Caki2 (cell line): ENCODE data around the gene SETDB1. TPM values are rescaled to one million over a fixed set of nuclear protein-coding genes. Genes with fewer than 3 reads are reported as not detected.
"Not testable (repeated sequence)": the region's sequence is repeated elsewhere in the genome, so short reads cannot be mapped to it uniquely, and the experiment has no call there.

Source experiments
- DNase-seq: peaks from one replicate; pipeline ENCODE4 v3.0.0-alpha.2; 2015; ENCODE audit warnings: low read depth
- in situ Hi-C: cut with HindIII; loops from 2 replicates; pipeline ENCODE4 v1.10.0; 2016; ENCODE audit warnings: low sequenced_read_pairs, low pct_unique_long_range_greater_than_20kb, mixed read lengths
- total RNA-seq: library from RNA; depleted of rRNA; stranded (reverse); fragments of >200 nt; shearing (Covaris generic); gene quantifications from 2 replicates; pipeline ENCODE4 v1.2.3, GENCODE V29; 2014; ENCODE audit warnings: low replicate concordance; rRNA removed

Gene SETDB1
- 29.2 and 31.7 TPM in 2 replicates for total RNA-seq

GRCh38 chr1:150926097-150926741 lies at the start of gene SETDB1:
TSS of gene SETDB1 (plus strand) at chr1:150926363. CDS start at chr1:150927715, 1,352 bp downstream.
- peak; percentile 90 for DNase-seq
- in situ Hi-C loops: no loop called here

DNA sequence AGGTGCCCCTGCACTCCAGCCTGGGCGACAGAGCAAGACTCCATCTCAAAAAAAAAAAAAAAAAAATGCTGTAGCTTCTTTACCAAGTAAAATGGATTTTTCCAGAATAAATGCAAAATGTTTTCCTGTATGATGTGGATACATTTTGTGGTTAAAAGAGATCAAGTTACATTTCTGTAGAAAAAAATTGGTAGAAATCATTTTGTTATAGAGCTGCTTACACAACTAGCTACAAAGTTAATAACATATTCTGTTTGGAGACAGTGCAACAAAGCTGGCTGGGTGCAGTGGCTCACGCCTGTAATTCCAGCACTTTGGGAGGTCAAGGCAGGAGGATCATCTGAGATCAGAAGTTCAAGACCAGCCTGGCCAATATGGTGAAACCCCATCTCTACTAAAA lies 47.2 kb upstream of the SETDB1 start:
- DNase-seq, in situ Hi-C loops: not testable (repeated sequence)

DNA sequence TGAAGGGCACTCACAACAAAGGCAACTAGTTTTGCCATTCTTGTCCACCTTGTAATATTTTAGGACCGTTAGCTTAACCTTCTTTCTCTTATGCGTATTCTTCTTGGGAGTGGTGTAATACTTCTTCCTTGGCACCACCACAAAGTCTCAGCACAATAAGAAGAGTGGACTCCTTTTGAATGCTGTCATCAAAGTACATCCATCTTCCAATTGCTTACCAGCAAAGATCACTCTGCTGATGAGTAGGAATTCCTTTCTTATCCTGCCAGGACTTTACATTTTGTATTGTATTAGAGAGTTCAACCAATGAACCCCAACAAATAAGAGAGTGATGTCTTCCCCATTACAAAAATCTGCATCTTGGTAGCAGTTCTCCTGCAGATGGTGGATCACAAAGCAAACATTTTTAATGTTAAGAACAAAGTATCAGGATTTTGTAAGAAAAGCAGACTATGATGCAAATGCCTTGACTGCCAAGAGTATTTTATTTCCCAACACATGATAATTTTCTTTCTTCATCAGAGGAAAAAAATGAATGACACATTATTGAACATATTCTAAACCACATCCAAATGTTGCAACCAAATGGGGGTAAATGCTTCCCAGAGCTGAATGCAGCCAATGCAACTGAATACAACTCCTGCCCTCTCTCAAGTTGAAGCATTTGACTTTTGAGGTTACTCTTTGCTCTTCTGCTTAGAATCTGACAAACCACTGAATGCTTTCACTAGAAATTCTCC lies 44.7 kb upstream of the SETDB1 start:
- in situ Hi-C loops: no loop called here
- DNase-seq: no peak

GRCh38 chr1:150883121-150883520 lies 43.0 kb upstream of the SETDB1 start:
- in situ Hi-C loops: not testable (repeated sequence)

GRCh38 chr1:150887018-150887417 lies 39.1 kb upstream of the SETDB1 start, which contains the start of gene CTXND2:
TSS of gene CTXND2 (plus strand) at chr1:150887136. CDS start at chr1:150912315, 25,179 bp downstream.
- no peak for DNase-seq
- in situ Hi-C loops: no loop called here

More at GRCh38 chr1:150883121-150883520, 43.0 kb upstream of the SETDB1 start:
- DNase-seq: not testable (repeated sequence)

GRCh38 chr1:150888727-150889126 lies 37.4 kb upstream of the SETDB1 start:
- in situ Hi-C loops: no loop called here
- no peak for DNase-seq

DNA sequence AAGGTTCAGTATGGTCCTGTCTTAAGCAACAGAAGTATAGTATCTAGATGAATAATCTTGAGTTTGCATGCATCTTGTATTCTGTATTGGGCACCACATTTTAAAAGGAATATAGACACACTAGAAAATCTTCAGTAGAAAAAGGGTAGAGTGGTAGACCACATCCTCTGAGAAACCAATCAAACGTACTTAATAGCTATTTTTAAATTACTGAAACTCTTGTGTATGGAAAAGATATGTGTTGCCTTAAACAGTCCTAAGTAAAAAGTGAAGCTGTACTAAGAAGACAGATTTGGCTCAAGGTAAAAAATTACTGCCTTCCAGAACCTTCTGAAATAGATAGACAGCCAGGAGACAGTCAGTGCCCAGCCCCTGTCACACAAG lies 36.1 kb upstream of the SETDB1 start:
- in situ Hi-C loops: no loop called here
- no peak for DNase-seq

DNA sequence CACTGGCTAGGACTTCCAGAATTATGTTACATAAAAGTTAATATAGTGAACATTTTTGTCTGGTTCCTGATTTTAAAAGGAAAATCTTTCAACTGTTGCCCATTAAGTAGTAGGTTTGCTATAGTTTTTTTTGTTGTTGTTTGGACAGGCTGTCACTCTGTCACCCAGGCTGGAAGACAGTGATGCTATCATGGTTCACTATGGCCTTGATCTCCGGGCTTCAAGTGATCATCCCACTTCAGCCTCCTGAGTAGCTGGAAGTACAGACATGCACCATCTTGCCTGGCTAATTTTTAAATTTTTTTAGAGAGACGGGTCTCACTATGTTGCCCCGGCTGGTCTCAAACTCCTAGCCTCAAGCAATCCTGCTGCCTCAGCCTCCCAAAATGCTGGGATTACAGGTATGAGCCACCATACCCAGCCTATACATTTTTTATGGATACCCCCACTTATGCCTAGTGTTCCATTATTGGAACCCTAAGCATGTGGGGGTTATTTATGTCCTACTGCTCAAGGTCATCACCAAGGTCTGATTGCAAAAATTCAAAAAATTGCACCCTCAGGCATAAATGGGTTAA lies 32.7 kb upstream of the SETDB1 start:
- in situ Hi-C loops: no loop called here
- DNase-seq: no peak

DNA sequence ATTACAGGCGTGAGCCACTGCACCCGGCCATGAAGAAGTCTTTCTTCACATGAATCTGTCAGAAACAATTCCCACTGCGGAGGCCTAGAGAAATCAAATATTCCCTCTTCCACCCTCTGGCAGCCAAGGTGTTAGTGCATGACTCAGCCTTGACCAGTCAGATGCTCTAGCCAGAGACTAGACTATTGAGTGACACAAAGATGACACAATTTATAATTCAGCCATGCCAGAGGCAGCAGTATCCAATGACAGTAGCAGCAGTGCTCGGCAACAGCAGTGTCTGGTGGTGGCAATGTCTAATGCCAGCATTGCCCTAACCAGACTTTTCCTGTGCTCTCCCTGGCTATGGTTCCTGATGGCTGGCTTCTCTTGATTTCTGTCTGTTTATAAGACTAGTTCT lies 30.5 kb upstream of the SETDB1 start:
- in situ Hi-C loops: no loop called here

DNA sequence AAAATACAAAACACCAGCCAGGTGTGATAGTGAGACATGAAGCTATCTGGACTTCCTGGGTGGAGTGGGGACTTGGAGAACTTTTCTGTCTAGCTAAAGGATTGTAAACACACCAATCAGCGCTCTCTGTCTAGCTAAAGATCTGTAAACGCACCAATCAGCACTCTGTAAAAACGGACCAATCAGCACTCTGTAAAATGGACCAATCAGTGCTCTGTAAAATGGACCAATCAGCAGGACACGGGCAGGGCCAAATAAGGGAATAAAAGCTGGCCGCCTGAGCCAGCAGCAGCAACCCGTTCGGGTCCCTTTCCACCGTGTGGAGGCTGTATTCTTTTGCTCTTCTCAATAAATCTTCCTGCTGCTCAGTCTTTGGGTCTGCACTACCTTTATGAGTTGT lies 26.4 kb upstream of the SETDB1 start:
- in situ Hi-C loops: not testable (repeated sequence)

More for the DNA sequence above, 30.5 kb upstream of the SETDB1 start:
- peak; percentile 73 for DNase-seq

GRCh38 chr1:150902346-150902745 lies 23.8 kb upstream of the SETDB1 start:
- DNase-seq: no peak
- in situ Hi-C loops: no loop called here

More for the DNA sequence above, 26.4 kb upstream of the SETDB1 start:
- DNase-seq: not testable (repeated sequence)

GRCh38 chr1:150902751-150903150 lies 23.4 kb upstream of the SETDB1 start:
- in situ Hi-C loops: no loop called here
- no peak for DNase-seq

DNA sequence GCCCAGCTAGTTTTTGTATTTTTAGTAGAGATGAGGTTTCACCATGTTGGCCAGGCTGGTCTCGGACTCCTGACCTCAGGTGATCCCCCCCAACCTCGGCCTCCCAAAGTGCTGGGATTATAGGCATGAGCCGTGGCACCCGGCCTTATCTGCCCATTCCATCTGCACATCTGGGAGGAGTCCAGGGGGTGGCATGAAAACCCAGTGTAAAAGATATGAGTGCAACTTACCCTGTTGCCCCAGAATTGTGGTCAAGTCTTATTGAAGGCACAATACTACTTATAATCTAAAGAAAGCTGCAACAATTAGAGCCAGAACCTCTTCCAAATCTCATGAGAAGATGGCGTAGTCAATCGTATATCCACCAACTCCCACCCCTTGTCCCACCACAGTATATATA lies 20.9 kb upstream of the SETDB1 start:
- DNase-seq: no peak
- in situ Hi-C loops: no loop called here

DNA sequence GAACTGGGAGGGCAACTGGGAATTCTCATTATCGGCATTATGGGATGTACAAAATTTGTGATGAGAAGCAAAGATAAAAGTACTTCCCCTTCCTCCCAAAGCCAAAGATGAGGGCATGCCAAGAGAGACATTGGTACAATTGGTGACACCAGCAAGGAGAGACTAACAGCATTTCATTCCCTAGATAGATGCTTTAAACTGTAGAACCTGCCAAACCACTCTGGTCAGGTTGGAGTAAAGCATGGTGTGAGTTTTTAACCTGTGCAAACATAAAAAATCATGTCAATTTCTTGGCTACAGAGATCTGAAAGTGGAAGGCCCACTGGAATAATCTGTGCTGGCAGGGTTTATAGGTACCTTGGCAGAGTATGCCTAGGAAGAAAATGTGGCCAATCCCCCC lies 19.8 kb upstream of the SETDB1 start:
- in situ Hi-C loops: no loop called here
- no peak for DNase-seq

- in situ Hi-C loops: no loop called here
- no peak for DNase-seq
Observed at GRCh38 chr1:150906813-150907212, 19.4 kb upstream of the SETDB1 start.

- in situ Hi-C loops: no loop called here
- no peak for DNase-seq
Observed at GRCh38 chr1:150909585-150910180, 16.5 kb upstream of the SETDB1 start.

DNA sequence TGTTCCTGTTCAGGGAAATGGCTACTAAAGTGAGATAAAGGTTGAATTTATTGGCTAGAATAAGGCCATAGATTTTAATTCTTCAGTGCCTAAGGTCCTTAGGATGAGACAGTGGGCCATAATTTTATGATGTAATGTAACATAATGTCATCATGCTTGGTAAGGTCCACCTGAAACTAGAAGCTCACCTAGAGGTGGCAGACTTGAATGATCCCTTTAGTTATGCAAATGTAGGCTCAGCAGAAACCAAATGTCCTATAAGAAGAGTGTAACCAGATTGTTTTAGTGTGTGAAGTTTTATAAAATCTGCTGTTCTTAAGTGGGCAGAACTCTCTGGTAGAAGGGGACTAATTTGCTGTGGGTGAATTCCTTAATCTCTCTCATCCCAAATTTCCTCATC lies 13.5 kb upstream of the SETDB1 start:
- DNase-seq: no peak
- in situ Hi-C loops: no loop called here

GRCh38 chr1:150917387-150917786 lies 8.8 kb upstream of the SETDB1 start:
- in situ Hi-C loops: no loop called here
- no peak for DNase-seq

DNA sequence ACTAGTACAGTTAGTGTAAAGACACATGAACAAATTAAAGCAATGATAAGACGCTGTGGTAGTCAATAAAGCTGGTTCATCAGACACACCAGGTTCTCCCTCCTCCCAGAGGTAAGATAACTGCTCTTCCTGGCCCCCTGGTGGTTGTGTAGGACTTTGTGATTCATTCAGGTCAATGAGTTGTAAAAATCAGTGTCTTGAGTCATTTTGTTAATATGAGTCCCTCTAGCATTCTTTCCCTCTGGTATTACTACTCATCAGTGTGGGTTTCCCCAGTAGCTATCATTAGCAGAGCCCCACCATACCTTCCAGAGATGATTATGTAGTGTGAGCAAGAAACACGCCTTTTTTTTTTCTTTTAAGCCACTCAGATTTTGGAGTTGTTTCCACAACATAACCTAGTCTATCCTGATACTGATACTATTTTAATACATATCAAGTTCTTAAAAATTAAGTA lies 3.6 kb upstream of the SETDB1 start:
- peak; percentile 88 for DNase-seq
- in situ Hi-C loops: no loop called here
